LHCN-M2 (cell line): Measurements from ENCODE around the gene PAK2. TPM values are rescaled to one million over a fixed set of nuclear protein-coding genes. Genes with fewer than 3 reads are reported as not detected.
A peak's percentile ranks its signal among the peaks of the same experiment; 100 is the strongest.
"Not testable (repeated sequence)": the region's sequence is repeated elsewhere in the genome, so short reads cannot be mapped to it uniquely, and the experiment has no call there.

Source experiments
- DNase-seq: peaks from one replicate; pipeline ENCODE4 v3.0.0-alpha.2; 2012; ENCODE audit warnings: low read depth
- total RNA-seq: library from RNA; depleted of rRNA; stranded (reverse); fragments of >200 nt; gene quantifications from 2 replicates; pipeline ENCODE4 v1.2.3, GENCODE V29; 2014; rRNA removed

The PAK2 gene
- total RNA-seq, 1 experiment from 2014 or later = 45.8 TPM

DNA sequence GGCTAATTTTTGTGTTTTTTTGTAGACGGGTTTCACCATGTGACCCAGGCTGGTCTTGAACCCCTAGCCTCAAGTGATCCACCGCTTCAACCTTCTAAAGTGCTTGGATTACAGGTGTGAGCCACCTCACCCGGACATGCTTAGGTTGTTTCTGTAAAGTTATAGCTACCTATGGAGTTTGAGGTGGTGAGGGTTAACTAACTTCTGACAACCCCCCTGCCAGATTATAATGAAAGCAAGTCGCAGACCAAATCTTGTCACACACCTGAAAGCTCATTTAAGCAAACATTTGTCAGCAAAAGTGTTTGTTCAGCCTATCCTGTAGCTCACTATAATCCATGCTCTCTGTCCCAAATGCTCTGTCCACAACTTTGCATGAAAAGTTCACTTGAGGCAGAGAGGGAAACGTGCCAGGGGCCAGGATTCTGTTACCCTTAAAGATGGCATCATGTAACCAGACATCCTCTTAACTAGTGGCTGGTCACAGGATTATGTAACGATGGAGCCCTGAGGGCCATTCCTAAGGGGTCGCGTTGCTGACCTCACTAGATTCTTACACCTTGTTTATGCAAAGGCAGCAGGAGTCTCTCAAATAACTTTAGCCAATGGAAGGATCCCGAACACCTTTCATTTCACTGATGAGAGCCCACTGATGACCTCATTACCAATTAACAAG lies 103.9 kb downstream of the PAK2 start:
- DNase-seq = no peak

DNA sequence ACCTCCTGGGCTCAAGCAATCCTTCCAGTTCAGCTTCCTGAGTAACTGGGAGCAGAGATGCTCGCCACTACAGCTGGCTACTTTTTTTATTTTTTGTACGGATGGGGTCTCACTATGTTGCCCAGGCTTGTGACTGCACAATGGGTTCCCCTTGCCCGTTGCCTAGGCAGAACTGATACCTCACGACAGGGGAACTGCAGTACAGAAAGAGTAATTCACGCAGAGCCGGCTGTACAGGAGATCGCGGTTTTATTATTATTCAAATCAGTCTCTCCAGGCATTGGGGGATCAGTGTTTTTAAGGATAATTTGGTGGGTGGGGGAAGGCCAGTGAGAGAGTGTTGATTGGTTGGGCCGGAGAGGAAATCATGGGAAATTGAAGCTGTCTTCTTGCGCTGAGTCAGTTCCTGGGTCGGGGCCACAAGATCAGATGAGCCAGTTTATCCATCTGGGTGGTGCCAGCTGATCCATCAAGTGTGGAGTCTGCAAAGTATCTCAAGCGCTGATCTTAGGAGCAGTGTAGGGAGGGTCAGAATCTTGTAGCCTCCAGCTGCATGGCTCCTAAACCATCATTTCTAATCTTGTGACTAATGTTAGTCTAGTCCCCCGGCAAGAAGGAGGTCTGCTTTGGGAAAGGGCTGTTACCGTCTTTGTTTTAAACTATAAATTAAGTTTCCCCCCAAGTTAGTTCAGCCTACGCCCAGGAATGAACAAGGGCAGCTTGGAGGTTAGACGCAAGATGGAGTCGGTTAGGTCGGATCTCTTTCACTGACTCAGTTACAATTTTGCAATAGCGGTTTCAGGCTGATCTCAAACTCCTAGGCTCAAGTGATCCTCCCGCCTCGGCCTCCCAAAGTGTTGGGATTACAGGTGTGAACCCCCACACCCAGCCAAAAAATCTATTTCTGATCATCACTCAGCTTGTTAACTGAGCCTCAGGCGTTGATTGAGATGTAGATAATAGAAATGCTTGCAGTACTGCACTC lies 104.9 kb downstream of the PAK2 start:
- DNase-seq = not testable (repeated sequence)

DNA sequence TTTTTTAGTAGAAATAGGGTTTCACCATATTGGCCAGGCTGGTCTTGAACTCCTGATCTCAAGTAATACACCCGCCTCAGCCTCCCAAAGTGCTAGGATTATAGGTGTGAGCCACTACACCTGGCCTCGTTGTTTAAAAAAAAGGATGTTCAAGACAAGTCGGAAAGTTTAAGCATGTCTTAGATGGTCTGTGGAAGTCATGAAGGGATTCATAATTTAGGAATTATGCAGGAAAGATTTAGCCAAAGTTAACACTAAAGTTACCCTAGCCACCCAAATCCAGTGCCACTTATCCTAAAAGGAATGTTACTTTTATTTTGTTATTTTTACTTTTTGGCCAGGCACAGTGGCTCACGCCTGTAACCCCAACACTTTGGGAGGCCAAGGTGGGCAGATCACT lies 108.7 kb downstream of the PAK2 start:
- not testable (repeated sequence) for DNase-seq

DNA sequence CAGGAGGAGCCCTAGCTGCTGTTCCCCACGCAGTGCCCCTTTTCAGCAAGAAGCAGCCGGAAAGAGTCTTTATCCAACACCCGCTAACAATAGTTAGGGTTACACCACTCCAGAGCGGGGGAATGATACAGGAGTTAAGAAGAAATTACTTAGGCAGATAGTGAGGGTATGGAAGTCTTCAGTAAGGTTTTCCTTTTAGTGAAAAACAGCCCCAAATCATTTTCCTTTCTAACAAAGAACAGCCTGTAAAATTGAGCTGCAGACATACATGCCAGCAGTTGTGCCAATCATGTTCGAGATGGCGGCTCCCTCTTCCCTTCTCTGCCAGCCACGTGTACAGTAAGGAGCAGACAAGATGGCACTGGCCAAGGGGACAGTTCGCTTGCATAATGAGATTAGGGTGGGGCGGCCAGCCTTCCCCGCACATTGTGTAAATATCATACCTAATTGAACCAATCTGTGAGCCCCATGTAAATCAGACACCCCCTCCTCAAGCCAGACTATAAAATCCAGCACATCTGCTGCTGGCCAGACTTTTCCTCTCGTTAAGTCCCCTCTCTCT lies 109.6 kb downstream of the PAK2 start:
- DNase-seq = no peak

DNA sequence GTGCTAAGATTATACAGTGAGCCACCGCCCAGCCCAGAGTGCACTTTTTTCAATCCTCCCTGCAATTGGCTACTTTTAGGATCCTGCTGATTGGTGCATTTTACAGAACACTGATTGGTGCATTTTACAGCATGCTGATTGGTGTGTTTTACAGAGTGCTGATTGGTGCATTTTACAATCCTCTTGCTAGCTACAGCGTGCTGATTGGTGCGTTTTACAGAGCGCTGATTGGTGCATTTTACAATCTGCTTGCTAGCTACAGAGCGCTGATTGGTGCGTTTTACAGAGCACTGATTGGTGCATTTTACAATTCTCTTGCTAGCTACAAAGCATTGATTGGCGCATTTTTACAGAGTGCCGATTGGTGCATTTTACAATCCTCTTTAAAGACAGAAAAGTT lies 123.3 kb downstream of the PAK2 start:
- DNase-seq = not testable (repeated sequence)

DNA sequence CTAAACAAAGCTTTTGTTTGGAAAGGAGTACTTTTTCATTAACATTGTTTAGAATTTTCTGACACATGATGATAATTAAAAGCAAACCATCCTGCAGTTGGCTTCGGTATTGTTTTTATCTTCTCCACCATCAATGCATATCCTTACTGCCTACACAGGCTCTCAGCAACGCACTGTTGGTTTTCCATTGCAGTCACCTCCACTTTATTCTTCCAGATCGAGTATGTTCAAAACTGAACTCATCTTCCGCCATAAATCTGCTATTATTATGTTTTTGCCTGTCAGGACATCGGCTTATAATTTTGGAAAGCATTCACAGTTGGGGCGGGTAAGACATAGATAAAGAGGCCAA lies 127.5 kb downstream of the PAK2 start:
- no peak for DNase-seq

DNA sequence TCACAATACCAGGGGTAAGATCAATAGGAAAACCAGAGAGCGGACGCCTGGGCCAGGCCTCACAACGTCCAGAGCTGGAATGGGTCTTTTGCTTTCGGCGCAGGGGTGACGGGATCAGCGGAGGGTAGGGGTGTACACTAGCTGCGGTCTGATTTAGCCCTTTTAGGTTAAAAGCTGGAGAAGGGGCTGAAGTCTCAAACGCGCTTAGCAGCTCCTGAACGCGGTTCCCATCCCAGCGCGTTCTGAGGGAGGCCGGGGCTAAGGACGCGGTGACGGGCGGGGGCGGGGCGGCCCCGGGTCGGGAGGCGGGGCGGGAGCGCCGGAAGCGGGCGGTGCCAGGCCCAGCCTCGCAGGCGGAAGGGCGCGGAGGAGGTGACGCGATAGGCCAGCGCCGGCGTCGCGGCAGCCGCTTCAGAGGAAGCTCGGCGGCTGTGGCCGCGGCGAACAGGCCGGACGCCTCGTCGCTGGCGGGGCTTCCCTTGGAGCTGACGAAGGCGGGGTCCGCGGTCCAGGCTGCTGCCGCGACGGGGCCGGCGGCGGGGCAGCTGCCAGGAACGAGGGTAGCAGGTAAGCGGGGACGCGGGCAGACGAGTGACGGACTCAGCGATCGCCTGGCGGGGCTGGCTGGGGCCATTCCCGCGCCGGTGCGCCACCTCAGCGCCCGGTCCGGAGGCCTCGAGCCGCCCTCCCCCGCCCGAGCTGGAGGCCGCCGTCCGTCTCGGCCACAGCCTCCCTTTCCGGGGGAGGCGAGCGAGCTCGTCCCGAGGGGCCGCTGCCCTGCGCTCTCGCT lies 128.0 kb downstream of the PAK2 start, which contains the start of gene SENP5:
SENP5 (plus strand) TSS at position 414 of the 790 bp plus-strand sequence. CDS start 17,262 bp downstream, outside the sequence.
- DNase-seq = peak; percentile 83

DNA sequence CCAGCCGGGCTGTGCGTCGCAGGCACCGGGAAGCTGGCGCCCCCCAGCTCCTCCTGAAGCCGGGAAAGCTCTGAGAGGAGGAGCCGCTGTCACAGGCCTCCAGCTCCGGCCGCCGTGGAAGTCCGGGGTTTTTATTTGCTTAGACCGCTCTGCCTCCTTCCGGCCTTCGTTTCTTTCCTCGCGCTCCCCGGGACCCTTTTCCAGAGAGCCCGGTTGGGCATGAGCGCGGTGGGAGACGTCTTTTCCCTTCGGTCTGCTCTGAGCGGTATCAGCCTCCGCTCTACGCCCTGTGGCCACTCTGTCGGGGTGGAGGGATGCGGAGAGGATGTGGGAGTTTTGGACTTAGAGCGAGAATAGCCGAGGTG lies 128.6 kb downstream of the PAK2 start:
- DNase-seq = peak; percentile 18

DNA sequence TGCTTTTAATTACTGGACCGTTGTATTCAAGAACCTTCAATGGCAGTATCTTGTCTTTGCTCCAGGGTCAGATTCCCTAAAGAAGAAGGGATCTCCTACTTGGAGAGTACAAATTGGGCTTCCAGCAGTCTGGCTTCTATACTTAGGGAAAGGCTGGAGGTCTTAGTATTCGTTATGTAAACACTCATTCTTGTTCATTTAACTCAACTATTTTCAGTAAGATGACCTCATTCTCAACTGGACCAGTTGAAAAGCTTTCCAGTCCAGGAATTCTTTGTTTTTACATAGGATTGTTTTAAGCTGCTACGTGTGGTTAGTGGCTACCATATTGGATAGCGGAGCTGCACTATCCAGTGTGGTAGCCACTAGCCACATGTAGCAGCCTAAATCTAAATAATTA lies 132.7 kb downstream of the PAK2 start:
- no peak for DNase-seq

DNA sequence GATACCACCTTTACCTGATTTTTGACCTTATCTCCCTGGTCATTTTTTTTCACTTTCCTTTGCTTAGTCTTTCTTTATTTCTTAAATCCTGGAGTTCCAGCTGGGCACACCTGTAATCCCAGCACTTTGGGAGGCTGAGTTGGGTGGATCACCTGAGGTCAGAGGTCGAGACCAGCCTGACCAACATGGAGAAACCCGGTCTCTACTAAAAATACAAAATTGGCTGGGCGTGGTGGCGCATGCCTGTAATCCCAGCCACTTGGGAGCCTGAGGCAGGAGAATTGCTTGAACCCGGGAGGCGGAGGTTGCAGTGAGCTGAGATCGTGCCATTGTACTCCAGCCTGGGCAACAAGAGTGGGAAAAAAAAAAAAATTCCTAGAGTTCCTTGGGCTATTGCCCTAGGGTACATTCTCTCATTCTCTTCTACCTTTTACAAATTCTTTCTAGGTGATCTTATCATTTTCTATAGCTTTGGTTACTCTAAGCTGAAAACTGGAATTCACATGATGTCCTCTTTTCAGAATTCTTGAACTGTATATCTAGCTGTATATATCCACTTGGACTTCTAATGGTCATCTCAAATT lies 134.9 kb downstream of the PAK2 start:
- not testable (repeated sequence) for DNase-seq

DNA sequence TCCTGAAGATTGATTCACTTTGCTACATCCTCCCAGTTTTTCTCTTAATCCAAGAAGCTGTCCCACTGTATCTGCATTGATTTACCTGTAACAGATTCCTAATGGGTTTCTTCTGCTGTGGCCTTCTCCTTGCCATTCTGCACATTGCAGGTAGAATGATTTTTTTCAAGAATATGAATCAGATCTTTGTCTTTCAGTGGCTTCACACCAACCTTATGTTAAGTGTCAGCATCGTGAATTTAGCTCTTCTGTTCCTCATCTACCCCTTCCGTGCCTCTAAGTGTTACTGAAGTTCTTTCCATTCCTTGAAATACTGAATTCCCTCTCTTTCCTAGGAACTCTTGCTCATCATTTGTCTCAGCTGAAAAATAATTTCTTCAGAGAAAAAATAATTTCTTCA lies 135.6 kb downstream of the PAK2 start:
- no peak for DNase-seq

Other genes with a start within 250 kb of the PAK2 start
- gene RNF168, start 236.1 kb upstream of the PAK2 start, total RNA-seq = 14.9 and 15.1 TPM in 2 replicates
- not detected in 2 replicates for gene SMCO1, start 224.5 kb upstream of the PAK2 start, total RNA-seq
- gene WDR53, start 171.3 kb upstream of the PAK2 start, total RNA-seq = 6.1 and 8.3 TPM in 2 replicates
- gene FBXO45, start 171.2 kb upstream of the PAK2 start, total RNA-seq = 10.1 and 11.8 TPM in 2 replicates
- 1.0 and 2.5 TPM in 2 replicates for gene NRROS, start 100.2 kb upstream of the PAK2 start, total RNA-seq
- gene CEP19, start 27.6 kb upstream of the PAK2 start, total RNA-seq = 4.4 and 4.5 TPM in 2 replicates
- gene PIGX, start 27.5 kb upstream of the PAK2 start, total RNA-seq = 26.4 and 31.9 TPM in 2 replicates
- 29.9 and 30.7 TPM in 2 replicates for gene SENP5, start 128.1 kb downstream of the PAK2 start, total RNA-seq
- 79.4 and 84.8 TPM in 2 replicates for gene NCBP2, start 202.7 kb downstream of the PAK2 start, total RNA-seq
- gene PIGZ, start 229.0 kb downstream of the PAK2 start, total RNA-seq = 0.38 and 2.4 TPM in 2 replicates